ENCODE data around the gene DOP1B.

Gene DOP1B

GRCh38 chr21:36205962-36206361, 49.3 kb downstream of the DOP1B start:
- no peak for DNase-seq
